HG03175 (cell line): ENCODE results near the gene FAM193A.
A peak's percentile ranks its signal among the peaks of the same experiment; 100 is the strongest.
"Not testable (repeated sequence)": the region's sequence is repeated elsewhere in the genome, so short reads cannot be mapped to it uniquely, and the experiment has no call there.

Experiments
- ATAC-seq: cut with Tn5 transposase; IDR thresholded peaks from one replicate; pipeline ENCODE4 v1.9.1; 2021; ENCODE audit warnings: mild to moderate bottlenecking, moderate library complexity; ENCODE audit not compliant: unreplicated experiment

Gene FAM193A

DNA sequence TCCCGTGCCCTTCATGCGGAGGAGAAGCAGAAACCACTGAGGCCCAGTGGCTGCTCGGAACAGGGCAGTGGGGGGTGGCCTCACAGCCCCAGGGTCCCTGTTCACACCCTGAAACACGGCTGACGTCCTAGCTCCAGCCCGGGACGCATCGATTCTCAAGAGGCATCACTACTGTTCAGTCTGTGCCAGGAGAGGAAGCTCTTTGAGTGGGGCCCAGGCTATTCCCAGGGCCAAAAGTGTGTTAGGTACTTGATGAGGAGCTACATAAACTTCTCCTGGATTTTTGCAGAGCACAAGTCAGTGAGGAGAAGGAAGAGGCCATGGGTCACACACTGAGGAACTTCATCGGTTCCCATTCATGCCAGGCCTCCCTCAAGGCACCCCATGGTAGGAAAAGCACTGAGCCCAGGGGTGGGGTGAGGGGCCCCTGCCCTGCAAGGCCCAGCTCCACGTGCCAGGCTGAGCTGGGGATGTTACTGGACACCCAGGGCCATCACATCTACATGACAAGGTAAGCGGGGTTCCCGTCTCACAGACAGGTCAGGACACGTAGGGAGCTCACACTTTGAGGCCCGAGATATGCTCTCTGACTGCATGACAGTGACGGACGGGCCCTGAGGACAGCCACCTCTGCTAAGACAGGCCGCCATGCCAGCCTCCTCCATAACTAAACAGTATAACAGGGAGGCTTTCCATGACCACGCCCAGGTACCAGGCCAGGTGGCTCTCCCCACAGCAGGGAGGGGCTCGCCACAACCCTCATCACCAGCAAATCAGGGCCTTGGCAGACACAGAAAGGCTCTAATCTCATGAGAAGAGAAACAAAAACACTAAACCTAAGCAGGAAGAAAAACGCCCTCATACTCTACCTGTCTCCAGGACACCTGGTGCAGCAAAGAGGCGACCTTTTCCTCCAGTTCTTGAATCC, 207.3 kb downstream of the FAM193A start:
- no peak for ATAC-seq

GRCh38 chr4:2744576-2745270, 208.3 kb downstream of the FAM193A start:
- no peak for ATAC-seq

DNA sequence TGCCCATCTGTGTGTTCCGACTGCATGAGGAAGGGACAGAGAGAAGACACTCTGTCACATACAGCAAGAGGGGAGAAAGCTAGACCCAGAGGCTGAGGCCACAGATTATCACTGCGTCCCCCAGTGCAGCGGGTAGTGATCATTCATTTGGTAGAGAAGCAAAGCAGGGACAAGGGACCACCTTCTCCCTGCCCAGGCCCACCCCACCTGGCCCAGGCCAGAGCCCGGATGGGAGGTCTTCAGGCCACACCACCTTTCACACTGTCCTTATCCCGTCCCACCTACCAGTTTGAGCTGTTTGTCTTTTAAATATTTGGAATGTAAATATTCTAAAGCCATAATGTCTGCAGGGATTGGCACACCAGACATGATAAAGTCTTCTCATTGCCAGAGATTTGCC, 209.1 kb downstream of the FAM193A start:
- ATAC-seq = no peak

- peak; percentile 91 for ATAC-seq
Observed at GRCh38 chr4:2745981-2746806, 209.7 kb downstream of the FAM193A start.

DNA sequence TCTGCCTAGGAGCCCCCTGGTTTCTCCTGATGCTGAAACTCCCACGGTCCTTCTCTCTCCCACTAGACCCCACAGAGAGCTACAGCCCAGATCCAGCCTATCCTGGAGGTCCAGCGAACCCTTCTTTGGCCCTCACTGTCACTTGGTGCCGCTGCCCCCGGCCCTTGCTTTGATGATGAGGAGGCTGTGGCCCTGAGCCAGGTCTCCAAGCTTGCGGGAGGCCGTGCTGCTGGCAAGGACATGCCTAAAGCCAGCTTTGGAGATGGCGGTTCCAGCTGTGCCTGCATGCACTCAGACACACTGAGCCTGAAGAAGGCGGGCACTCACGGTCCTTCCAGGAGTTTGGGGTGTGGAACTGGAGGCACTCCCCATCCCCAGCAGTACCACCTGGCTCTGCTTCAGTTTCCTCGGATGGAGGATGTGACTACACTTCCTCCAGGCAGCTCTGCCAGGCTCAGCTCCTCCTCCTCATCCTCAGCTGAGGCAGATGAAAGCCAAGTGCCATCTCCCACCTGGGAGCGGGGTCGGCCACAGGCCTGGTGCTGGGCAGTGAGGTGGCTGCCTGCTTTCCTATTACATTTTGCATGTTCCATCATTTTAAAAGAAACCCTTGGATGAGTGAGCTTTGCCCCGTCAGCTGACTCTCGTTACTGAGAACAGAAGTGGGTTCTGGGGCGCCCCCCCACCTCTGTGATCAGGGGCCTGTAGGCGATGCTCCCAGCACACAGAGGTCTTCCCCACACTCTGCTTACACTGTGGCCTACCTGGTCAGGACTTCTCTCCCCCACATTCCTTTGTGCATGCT, 210.6 kb downstream of the FAM193A start:
- ATAC-seq = no peak

GRCh38 chr4:2750719-2751605, 214.5 kb downstream of the FAM193A start:
- ATAC-seq = no peak

- no peak for ATAC-seq
Observed at GRCh38 chr4:2753436-2753835, 217.0 kb downstream of the FAM193A start.

GRCh38 chr4:2754848-2755819, 218.7 kb downstream of the FAM193A start:
- no peak for ATAC-seq

DNA sequence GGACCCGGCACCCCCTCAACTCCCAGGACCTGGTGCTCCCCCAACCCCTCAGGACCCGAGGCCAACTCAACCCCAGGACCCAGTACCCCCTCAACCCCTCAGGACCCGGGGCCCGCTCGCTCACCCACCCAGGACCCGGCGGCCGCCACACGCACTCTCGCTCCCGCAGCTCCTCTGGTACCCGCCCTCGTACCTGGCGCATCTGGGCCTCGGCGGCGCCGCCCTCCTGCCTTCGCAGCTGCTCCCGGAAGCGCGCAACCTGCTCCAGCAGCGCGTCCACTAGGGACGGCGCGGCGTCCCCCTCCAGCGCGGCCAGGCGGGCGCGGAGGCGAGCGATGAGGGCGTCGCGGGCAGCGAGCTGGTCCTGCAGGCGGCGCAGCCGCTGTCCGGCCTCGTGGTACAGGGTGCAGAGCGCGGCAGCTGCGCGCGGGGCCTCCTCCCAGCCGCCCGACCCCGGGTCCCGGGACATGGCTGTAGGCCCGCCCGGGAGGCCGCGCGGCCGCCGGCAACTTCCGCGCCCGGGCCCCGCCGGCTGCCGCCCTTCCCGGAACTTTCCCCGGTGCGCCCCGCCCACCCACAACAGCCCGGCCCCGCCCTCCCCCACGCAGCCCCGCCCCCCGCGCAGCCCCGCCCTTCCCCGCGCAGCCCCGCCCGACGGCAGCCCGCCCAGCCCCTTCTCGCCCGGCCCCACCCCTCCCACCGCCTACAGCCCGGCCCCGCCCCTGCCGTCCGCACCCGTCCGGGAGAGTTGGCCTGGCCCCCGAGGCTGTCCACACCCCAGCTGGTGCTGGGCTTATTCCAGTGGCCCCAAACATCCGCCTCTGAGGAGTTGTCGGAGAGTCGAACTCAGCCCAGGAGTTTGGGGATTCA, 219.6 kb downstream of the FAM193A start, which contains the start of gene TNIP2:
TSS of gene TNIP2 (minus strand) at position 516 of the 870 bp plus-strand sequence. CDS start at position 469, 47 bp downstream.
- ATAC-seq = peak; percentile 67

GRCh38 chr4:2756691-2757350, 220.4 kb downstream of the FAM193A start:
- peak; percentile 6 for ATAC-seq

DNA sequence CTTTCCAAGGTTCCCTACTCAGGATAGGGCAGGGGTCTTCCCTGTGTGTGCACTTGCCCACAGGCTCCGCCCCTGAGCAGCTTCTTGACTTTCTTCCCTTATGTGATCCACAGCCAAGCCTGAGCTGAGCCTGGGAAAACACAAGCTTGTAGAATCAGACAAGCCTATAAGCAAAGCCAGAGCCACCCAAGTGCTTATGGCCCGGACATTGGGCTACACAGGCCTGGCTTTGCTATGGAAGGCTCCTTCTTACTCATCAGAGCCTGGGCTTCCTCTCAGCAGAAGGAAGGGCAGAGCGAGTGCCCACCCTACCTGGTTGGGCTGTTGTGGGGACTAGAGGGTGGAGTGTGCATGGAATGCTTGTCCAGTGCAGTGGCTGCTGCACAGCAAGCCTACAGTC, 221.0 kb downstream of the FAM193A start:
- no peak for ATAC-seq

- no peak for ATAC-seq
Observed at GRCh38 chr4:2761035-2761923, 224.8 kb downstream of the FAM193A start.

DNA sequence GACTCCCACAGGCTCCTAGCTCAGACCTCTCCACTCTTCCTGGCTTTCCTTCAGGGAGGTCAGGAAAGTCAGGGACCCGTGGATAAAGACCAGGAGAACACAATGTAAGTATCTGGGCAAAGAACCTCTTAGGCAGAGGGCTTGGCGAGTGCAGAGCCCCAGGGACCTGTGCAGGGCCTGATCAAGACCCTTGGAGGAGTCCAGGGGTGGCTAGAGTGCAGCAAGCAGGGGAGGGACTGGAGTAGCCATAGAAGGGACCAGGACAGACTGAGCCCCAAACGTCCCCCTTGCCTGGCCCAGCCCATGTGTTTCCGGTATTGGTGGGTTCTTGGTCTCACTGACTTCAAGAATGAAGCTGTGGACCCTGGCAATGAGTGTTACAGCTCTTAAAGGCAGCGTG, 225.6 kb downstream of the FAM193A start:
- ATAC-seq = no peak

GRCh38 chr4:2762486-2763370, 226.3 kb downstream of the FAM193A start:
- not testable (repeated sequence) for ATAC-seq
